ENCODE measurements around the gene USP46.
A peak's percentile ranks its signal among the peaks of the same experiment; 100 is the strongest.

USP46 gene, protein sequence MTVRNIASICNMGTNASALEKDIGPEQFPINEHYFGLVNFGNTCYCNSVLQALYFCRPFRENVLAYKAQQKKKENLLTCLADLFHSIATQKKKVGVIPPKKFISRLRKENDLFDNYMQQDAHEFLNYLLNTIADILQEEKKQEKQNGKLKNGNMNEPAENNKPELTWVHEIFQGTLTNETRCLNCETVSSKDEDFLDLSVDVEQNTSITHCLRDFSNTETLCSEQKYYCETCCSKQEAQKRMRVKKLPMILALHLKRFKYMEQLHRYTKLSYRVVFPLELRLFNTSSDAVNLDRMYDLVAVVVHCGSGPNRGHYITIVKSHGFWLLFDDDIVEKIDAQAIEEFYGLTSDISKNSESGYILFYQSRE

GRCh38 chr4:52659001-52659721, at the start of gene USP46:
Gene USP46, minus strand, starts transcription at chr4:52659301. Its CDS starts 151 bp downstream, at chr4:52659150.
- peak; percentile 85 for DNase-seq

GRCh38 chr4:52704661-52705060, 45.6 kb upstream of the USP46 start:
- DNase-seq, result no peak

GRCh38 chr4:52704133-52704532, 45.0 kb upstream of the USP46 start:
- no peak for DNase-seq

DNA sequence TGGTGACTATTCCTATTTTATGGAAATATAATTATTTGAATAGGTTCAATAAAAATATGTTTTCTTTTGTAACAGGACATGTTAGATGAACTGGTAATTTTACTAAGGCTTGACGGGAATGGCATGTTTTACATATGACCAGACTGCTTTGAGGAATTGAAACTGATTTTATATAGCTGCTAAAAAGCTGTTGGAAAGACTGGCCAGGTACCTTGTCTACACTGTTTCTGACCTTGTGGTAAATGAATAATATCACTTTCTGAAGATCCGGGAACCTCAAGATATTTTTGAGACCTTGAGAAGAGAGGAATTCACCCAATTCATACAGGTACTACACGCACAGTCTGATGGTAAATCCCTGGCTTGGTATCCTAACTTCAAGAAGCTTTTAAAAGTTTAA, 42.1 kb upstream of the USP46 start:
- DNase-seq, result no peak

DNA sequence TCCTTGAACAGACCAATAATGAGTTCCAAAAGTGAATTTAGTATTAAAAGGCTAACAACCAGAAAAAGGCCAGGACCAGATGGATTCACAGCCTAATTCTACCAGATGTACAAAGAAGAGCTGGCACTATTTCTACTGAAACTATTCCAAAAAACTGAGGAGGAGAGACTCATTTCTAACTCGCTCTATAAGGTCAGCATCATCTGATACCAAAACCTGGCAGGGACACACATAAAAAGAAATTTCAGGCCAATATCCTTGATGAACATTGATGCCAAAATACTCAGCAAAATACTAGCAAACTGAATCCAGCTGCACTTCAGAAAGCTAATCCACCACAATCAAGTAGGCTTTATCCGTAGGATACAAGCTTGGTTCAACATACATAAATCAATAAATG, 35.8 kb upstream of the USP46 start:
- DNase-seq, result no peak

DNA sequence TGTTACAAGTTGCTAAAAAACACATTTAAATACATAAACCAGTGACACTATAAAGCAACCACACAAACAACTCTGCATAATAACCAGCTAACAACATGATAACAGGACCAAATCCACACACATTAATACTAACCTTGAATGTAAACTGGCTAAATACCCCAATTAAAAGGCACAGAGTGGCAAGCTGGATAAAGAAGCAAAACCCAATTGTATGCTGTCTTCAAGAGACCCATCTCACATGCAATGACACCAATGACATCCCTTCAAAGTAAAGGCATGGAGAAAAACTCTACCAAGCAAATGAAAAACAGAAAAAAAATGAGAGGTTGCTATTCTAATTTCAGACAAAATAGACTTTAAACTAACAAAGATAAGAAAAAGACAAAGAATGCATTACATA, 34.4 kb upstream of the USP46 start:
- DNase-seq, result no peak

DNA sequence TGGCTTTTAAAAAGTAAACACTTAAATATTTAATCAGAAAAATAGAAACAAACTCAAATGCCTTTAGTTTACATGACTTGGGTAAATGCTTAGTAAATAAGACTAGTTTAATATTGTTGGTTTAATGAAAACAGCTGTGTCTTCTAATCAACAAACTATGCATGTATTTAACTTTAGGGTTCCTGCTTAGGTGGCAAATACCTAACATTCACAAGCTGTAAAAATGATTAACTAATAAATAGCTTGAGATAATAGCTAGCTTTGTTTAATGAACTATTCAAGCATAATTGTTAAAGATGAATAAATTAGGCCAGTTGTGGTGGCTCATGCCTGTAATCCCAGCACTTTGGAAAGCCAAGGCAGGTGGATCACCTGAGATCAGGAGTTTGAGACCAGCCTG, 30.0 kb upstream of the USP46 start:
- no peak for DNase-seq

DNA sequence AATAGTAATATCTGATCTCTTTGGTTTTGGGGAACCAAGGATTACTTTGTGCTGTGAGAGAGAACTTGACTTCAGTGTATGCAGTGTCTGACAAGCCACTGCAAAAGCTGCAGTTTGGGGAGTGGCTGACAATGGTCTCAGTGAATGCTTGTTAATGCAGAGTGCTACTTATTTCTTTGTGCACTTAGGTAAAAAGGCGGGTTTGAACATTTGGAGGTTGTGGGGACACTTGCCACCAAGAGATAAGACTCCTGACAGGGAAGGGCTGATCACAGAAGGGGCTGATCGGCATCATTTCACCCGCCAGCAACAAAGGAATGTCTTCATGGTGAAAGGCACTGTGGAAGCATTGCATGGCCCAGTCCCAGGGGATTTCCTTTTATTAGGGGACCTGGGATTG, 28.6 kb upstream of the USP46 start:
- DNase-seq, result no peak

- DNase-seq, result no peak
Observed at GRCh38 chr4:52685316-52685715, 26.2 kb upstream of the USP46 start.

DNA sequence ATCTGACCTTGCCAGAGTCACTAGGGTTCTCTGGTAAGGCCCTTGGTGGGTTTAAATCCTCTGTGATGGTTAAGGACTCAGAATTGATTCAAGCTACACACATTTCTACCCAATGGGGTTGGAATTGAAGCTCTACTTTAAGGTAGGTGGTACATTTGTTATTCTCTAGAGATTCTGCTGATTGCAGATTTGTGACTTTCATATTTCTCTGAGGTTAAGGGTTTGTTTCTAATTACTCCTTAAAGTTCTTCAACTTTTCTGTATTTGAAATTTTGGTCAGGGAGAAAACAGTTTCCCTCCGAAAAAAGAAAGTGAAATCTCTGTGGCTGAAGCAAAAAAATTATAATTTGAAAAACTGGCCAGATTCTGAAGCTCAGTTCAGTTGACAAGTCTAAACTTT, 25.8 kb upstream of the USP46 start:
- no peak for DNase-seq

GRCh38 chr4:52680381-52680780, 21.3 kb upstream of the USP46 start:
- DNase-seq, result no peak

DNA sequence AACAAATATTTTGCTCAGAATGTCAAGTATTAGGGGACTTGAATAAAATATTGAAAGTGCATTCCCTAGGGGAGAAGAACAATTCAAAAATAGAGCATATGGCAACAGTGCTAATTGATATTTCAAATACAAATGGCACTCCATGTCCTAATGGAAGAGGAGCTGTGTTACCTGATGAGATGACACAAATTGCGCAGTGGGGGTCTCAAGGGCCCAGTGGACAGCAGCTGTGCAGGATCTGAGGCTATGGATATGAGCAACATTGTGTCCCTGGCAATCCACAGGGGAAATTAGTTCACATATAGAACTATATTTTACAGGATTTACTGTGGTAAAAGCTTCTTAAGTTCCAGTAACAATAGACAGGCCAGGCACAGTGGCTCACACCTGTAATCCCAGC, 17.4 kb upstream of the USP46 start:
- DNase-seq, result no peak

GRCh38 chr4:52675111-52675510, 16.0 kb upstream of the USP46 start:
- DNase-seq, result no peak

DNA sequence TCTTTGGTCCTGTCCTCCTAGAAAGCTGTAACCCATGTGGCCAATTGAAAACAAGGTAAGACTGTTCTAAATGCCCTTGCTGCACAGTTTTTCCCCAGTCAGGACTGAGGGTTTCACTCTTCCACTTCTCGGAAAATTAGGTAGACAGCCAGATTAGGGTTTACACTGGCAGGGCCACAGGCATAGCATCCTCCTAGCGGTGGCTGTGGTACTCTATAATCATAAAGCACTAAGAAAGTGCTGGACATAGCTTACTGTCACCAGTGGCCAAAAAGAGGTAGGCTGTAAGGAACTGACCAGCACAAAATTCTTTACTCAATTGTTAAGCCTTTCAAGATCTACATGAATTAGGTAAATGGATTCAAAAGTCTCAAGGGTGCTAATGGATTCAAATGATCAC, 11.6 kb upstream of the USP46 start:
- no peak for DNase-seq

GRCh38 chr4:52670121-52670520, 11.0 kb upstream of the USP46 start:
- no peak for DNase-seq

GRCh38 chr4:52665592-52665991, 6.5 kb upstream of the USP46 start:
- peak; percentile 6 for DNase-seq

DNA sequence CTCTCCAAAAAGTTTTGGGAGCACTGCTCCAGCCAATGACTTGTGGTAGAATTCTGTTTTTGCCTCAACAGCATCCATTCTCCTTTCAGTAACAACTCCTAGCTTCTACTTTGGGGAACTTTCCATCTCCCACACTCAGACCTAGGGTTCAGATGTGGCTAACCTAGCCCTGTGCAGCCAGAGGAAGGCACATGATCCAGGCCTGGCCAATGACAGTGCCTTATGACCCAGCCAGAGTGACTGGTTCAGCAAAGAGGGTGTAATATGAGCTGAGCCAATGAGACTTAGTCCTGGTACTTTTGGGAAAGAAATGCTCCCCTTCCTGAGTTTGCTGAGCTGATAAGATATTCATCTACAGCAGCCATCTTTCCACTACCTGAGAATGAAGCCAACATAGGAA, 5.4 kb upstream of the USP46 start:
- no peak for DNase-seq

GRCh38 chr4:52661966-52662690, 3.0 kb upstream of the USP46 start:
- no peak for DNase-seq

- DNase-seq, result no peak
Observed at GRCh38 chr4:52660643-52661042, 1.5 kb upstream of the USP46 start.

DNA sequence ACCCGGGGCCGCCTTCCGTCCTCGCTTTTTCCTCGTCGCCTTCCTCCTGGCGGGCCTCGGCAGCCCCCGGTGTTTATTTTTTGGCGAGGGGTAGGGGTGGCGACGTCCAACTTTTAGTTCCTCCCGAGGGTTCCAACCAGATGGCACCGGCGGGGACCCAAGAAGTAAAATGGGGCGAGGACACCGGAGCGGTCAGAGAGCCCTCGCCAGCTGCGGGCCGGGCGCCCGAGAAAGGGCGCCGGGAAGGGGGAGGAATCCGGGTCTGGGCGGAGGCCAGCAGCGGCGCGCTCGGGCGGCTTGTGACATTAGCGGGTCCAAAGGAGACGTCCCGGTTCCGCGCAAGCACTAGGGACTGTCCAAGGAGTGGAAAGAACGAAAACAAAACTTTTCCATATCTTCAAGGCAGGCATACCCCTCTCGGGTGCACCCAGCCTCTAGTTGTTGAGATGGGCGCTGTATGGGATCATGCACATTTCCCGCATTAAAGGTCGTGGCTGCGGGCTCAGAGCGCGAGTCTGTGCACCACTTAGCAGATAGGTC, 691 bp upstream of the USP46 start:
- peak; percentile 58 for DNase-seq

DNA sequence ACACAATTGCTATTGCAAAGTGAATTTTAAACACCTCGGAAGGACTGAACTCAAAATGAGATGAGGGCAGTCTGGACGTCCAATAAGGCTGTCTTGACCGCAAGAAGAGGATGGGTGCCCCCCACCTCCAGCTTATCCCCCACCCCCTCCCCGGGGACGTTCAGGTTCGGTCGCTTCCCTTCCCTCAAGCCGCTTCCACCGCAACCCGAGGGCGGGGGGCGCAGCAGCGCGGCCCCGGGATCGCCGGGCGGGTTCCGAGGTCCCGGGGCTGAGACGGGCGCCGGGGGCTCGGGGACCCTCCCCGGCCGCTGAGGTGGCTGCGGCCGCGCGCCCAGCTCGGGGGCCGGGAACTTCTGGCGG, 480 bp downstream of the USP46 start:
- peak; percentile 29 for DNase-seq

DNA sequence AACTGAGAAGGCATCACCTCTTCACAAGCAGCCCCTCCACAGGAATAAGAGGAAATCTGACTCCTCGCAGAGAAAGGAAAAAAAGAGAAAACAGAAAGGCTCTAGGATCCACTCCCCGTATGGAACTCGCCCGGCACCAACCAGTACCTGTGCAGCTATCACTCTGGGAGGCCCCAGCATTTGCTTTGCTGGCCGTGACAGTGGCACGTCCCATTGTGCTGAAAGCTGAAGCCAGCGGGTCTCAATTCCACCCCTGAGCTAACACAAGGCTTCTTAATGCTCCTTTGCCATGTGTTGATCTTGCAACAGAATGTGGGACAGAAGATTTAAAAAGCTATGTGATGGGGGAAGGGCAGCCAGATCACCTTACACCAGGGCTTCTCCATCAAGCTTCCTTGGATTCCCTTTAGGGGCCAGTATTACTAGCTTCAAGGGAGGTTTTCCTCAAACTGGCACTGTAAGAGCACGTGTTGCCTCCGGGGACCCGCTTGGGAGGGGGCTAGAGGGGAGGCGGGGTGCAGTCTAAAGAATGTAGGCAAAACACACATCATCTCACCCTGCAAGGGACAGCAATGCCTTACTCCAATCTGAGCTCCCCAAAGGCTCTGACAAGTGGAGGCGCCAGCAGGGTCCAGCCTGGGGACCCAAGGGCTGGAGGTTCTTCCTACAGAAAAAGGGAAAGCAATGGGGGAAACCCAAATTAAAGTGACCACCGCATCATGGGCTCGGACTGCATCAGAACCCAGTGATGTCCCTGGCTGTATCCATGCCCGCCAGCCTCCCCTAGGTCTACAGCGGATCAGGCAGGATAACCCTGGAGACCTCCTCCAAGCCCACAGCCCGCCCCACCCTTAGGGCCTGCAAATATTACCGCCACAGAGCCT, 1.2 kb downstream of the USP46 start:
- DNase-seq, result peak; percentile 22

DNA sequence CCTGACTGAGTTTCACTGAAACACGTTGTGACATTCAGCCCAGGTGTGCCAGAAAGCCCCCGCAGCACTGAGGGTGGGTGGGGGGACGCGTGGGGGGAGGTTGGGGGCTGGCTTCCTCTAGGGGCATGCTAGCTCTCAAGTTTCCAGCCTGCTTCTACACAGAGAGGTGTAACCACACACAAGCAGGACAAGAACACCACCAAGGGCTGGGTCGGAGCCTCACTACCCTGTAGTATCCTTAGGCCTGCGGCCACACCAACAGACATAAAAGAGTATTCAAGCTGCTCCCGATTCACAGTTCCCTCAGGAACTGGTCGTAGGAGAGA, 1.8 kb downstream of the USP46 start:
- no peak for DNase-seq

All from DMS53 (cell line).